ENCODE measurements around the gene CARHSP1.

The CARHSP1 gene

DNA sequence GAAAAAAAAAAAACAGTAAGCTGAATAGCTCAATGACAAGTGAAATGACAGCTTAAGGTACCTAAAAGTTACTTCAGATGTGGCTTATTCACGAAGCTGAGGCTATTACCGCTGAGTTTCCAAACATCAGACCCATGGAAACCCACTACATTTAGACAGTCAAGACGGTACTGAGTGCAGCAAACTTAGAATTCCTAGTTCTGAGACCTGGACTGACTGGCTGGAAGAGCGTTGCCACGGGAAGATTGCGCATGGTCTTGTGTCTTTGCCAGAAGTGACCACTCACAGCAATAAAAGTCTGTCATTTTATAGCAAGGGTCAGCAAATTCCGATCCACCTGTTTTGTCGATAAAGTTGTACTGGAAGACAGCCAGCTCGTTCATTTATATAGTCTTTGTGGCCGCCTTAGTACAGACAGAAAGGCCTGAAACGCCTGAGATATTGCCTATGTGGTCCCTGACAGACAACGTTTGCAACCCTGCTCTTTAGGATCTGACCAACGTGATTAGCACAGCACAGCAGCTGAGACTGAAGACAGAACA is 32.6 kb upstream of the CARHSP1 start:
- TF ChIP-seq POU6F1 (CRISPR knock-in tag; IDR thresholded peaks at IDR 0.05; ENCODE audit: borderline replicate concordance, low read depth) (no peak), ESRRG (CRISPR knock-in tag; IDR thresholded peaks at IDR 0.05) (no peak), PPARA (CRISPR knock-in tag; IDR thresholded peaks at IDR 0.05; ENCODE audit: borderline replicate concordance) (no peak), CSDC2 (CRISPR knock-in tag; IDR thresholded peaks at IDR 0.05) (no peak), TCF4 (CRISPR knock-in tag; IDR thresholded peaks at IDR 0.05; ENCODE audit: borderline replicate concordance) (no peak)
- TF ChIP-seq, protein P1, sequence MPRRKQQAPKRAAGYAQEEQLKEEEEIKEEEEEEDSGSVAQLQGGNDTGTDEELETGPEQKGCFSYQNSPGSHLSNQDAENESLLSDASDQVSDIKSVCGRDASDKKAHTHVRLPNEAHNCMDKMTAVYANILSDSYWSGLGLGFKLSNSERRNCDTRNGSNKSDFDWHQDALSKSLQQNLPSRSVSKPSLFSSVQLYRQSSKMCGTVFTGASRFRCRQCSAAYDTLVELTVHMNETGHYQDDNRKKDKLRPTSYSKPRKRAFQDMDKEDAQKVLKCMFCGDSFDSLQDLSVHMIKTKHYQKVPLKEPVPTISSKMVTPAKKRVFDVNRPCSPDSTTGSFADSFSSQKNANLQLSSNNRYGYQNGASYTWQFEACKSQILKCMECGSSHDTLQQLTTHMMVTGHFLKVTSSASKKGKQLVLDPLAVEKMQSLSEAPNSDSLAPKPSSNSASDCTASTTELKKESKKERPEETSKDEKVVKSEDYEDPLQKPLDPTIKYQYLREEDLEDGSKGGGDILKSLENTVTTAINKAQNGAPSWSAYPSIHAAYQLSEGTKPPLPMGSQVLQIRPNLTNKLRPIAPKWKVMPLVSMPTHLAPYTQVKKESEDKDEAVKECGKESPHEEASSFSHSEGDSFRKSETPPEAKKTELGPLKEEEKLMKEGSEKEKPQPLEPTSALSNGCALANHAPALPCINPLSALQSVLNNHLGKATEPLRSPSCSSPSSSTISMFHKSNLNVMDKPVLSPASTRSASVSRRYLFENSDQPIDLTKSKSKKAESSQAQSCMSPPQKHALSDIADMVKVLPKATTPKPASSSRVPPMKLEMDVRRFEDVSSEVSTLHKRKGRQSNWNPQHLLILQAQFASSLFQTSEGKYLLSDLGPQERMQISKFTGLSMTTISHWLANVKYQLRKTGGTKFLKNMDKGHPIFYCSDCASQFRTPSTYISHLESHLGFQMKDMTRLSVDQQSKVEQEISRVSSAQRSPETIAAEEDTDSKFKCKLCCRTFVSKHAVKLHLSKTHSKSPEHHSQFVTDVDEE (CRISPR knock-in tag; IDR thresholded peaks at IDR 0.05): no peak
- ATAC-seq: no peak

DNA sequence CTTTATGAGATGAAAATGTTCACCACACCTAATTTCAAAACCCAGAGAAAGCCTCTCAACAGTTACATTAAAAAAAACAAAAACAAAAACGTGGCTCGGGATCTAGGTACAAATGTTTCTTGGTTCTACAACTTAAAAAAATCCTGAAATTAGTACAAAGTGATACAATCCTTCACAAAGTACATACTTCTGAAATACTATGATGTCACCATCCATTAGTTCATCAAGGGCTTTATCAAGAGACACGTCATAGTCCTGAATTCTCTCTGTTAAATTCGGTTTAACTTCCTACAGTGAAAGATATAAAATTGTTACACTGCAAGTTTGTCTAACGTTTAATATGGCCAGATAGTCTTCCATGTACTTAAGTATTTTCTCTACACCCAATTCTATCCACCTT is 31.5 kb upstream of the CARHSP1 start:
- no peak for ATAC-seq
- TF ChIP-seq PPARA (CRISPR knock-in tag; IDR thresholded peaks at IDR 0.05; ENCODE audit: borderline replicate concordance) (no peak), ESRRG (CRISPR knock-in tag; IDR thresholded peaks at IDR 0.05) (no peak), TCF4 (CRISPR knock-in tag; IDR thresholded peaks at IDR 0.05; ENCODE audit: borderline replicate concordance) (no peak), OSR1 (CRISPR knock-in tag; IDR thresholded peaks at IDR 0.05) (no peak), ZFP30 (CRISPR knock-in tag; IDR thresholded peaks at IDR 0.05) (no peak), PATZ1 (CRISPR knock-in tag; IDR thresholded peaks at IDR 0.05; ENCODE audit: borderline replicate concordance) (no peak), ZFP3 (CRISPR knock-in tag; IDR thresholded peaks at IDR 0.05) (no peak), BACH2 (CRISPR knock-in tag; IDR thresholded peaks at IDR 0.05; ENCODE audit: borderline replicate concordance) (no peak), ISL1 (CRISPR knock-in tag; IDR thresholded peaks at IDR 0.05) (no peak), ZNF8 (CRISPR knock-in tag; IDR thresholded peaks at IDR 0.05) (no peak), POU6F1 (CRISPR knock-in tag; IDR thresholded peaks at IDR 0.05; ENCODE audit: borderline replicate concordance, low read depth) (no peak), ARNTL (CRISPR knock-in tag; IDR thresholded peaks at IDR 0.05; ENCODE audit: borderline replicate concordance, low read depth) (no peak), RARB (CRISPR knock-in tag; IDR thresholded peaks at IDR 0.05) (no peak), GLIS3 (CRISPR knock-in tag; IDR thresholded peaks at IDR 0.05) (no peak), ZNF565 (CRISPR knock-in tag; conservative IDR thresholded peaks at IDR 0.05; ENCODE audit: low read depth) (no peak), CREB5 (CRISPR knock-in tag; IDR thresholded peaks at IDR 0.05; ENCODE audit: low read depth) (no peak), ZC3H10 (CRISPR knock-in tag; IDR thresholded peaks at IDR 0.05) (no peak), TOX (CRISPR knock-in tag; IDR thresholded peaks at IDR 0.05; ENCODE audit: borderline replicate concordance) (no peak)
- TF ChIP-seq, protein P1 (CRISPR knock-in tag; IDR thresholded peaks at IDR 0.05): no peak
- TF ChIP-seq, protein P2, sequence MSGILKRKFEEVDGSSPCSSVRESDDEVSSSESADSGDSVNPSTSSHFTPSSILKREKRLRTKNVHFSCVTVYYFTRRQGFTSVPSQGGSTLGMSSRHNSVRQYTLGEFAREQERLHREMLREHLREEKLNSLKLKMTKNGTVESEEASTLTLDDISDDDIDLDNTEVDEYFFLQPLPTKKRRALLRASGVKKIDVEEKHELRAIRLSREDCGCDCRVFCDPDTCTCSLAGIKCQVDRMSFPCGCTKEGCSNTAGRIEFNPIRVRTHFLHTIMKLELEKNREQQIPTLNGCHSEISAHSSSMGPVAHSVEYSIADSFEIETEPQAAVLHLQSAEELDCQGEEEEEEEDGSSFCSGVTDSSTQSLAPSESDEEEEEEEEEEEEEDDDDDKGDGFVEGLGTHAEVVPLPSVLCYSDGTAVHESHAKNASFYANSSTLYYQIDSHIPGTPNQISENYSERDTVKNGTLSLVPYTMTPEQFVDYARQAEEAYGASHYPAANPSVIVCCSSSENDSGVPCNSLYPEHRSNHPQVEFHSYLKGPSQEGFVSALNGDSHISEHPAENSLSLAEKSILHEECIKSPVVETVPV (CRISPR knock-in tag; IDR thresholded peaks at IDR 0.05): no peak

Data from SK-N-SH treated with all-trans-retinoic acid at 6 μM for 48 hours (cell line).